Panc1 (cell line): ENCODE measurements around the gene NTMT1. TPM values are rescaled to one million over a fixed set of nuclear protein-coding genes. Genes with fewer than 3 reads are reported as not detected.

Experiments
- ATAC-seq: fragments of 200-7000 bp; cut with Tn5 transposase; 2 replicates; pipeline ENCODE4 v1.9.1; 2020; ENCODE audit warnings: mild to moderate bottlenecking, moderate library complexity
- BruUV-seq: library from RNA; stranded (reverse); fragments of 400-500 nt; replicated peaks from 2 replicates; lab custom pipeline; 2021; lab: Mats Ljungman, UMichigan
- CTCF ChIA-PET: fragments of 300-600 bp; sonication (Branson Sonifier 250); formaldehyde crosslinking; loops from one replicate; lab custom pipeline; 2022; ENCODE audit warnings: antibody characterized with exemption; lab: Charles Lee
- POLR2A ChIA-PET: fragments of 300-600 bp; sonication (Branson Sonifier 250); formaldehyde crosslinking; loops from one replicate; lab custom pipeline; 2022; ENCODE audit warnings: antibody characterized with exemption; lab: Charles Lee
- DNase-seq: peaks from one replicate; pipeline ENCODE4 v3.0.0-alpha.2; 2010; ENCODE audit warnings: low read depth, low spot score
- H3K27ac ChIP-seq: 2 replicates; pipeline ENCODE4 v1.5.1; 2011; ENCODE audit warnings: mild to moderate bottlenecking, low read length, inconsistent platforms
- H3K27me3 ChIP-seq: fragments of 200-500 bp; sonication (Bioruptor generic); 2 replicates; pipeline ENCODE4 v1.6.0; 2014; ENCODE audit warnings: low read length, inconsistent platforms; ENCODE audit not compliant: control insufficient read depth, insufficient read depth
- H3K36me3 ChIP-seq: fragments of 200-500 bp; sonication (Bioruptor generic); 2 replicates; pipeline ENCODE4 v1.5.1; 2014; ENCODE audit warnings: inconsistent platforms, mild to moderate bottlenecking, low read length, moderate library complexity; ENCODE audit not compliant: control insufficient read depth, insufficient read depth
- H3K4me1 ChIP-seq: 2 replicates; pipeline ENCODE4 v1.5.1; 2011; ENCODE audit warnings: inconsistent platforms, mild to moderate bottlenecking, low read length, moderate library complexity; ENCODE audit not compliant: control insufficient read depth, insufficient read depth
- H3K4me3 ChIP-seq, 2 experiments: 2 replicates each; pipeline ENCODE4 v1.5.1; 2011 to 2012; ENCODE audit warnings: low read depth in 2 of 2, low read length in 2 of 2, mild to moderate bottlenecking in 2 of 2, inconsistent platforms in 1 of 2, moderate library complexity in 1 of 2
- H3K9me3 ChIP-seq: fragments of 200-500 bp; sonication (Bioruptor generic); 2 replicates; pipeline ENCODE4 v1.5.1; 2014; ENCODE audit warnings: low read depth, mild to moderate bottlenecking, inconsistent platforms, low read length, moderate library complexity; ENCODE audit not compliant: control insufficient read depth, insufficient read depth
- POLR2AphosphoS5 ChIP-seq: IDR thresholded peaks from 2 replicates; pipeline ENCODE4 v1.6.1; 2012; ENCODE audit warnings: mild to moderate bottlenecking, low read depth, low read length, moderate library complexity
- REST ChIP-seq, 2 experiments: IDR thresholded peaks; 2 replicates each; pipeline ENCODE4 v1.6.1; 2011 to 2012; ENCODE audit warnings: low read depth in 2 of 2, control low read depth in 1 of 2, low read length in 1 of 2, mild to moderate bottlenecking in 1 of 2, moderate library complexity in 1 of 2; ENCODE audit not compliant: insufficient read depth in 1 of 2
- SIN3A ChIP-seq: IDR thresholded peaks from 2 replicates; pipeline ENCODE4 v1.6.1; 2012; ENCODE audit warnings: low read depth, mild to moderate bottlenecking, low read length, moderate library complexity, borderline replicate concordance; ENCODE audit not compliant: insufficient read depth
- TCF7L2 ChIP-seq: IDR thresholded peaks from 2 replicates; pipeline ENCODE4 v1.6.1; 2011; ENCODE audit warnings: mild to moderate bottlenecking, low read depth, low read length, inconsistent platforms
- in situ Hi-C: cut with HindIII; loops from 2 replicates; pipeline ENCODE4 v1.10.0; 2016; ENCODE audit warnings: low sequenced_read_pairs, low pct_unique_long_range_greater_than_20kb
- intact Hi-C: fragments of 100-400 bp; cut with micrococcal nuclease; formaldehyde crosslinking; loops from one replicate; pipeline ENCODE4 v1.10.0; 2022; ENCODE audit not compliant: unreplicated experiment
- total RNA-seq: library from RNA; stranded (reverse); gene quantifications from one replicate; pipeline ENCODE4 v1.2.1, GENCODE V29; 2021; ENCODE audit not compliant: unreplicated experiment
- TF ChIP-seq, protein P1 (sequence below): fragments of 450-650 bp; IDR thresholded peaks from 2 replicates; pipeline ENCODE4 v1.5.1; 2017; ENCODE audit warnings: mild to moderate bottlenecking

The NTMT1 gene
- total RNA-seq, 1 experiment from 2014 or later: 47.5 TPM

- H3K36me3 ChIP-seq: peaks cover 4% of the 10 kb centered on the region; the same call in 1 of the 2 replicates
- DNase-seq: no peak
- in situ Hi-C loops (no loop called here), intact Hi-C loops (no loop called here)
- CTCF ChIA-PET: interaction anchor here (0.5 to 1.7 kb wide), 11 partner anchors 15 to 492 kb away, joined by 3 to 13 read pairs (median 3); no protein-coding TSS in a partner anchor
- no peaks in the 10 kb centered on the region for H3K9me3 ChIP-seq
- no peaks in the 10 kb centered on the region for H3K27me3 ChIP-seq
- H3K4me1 ChIP-seq: peaks cover 20% of the 10 kb centered on the region
- TF ChIP-seq, protein P1, sequence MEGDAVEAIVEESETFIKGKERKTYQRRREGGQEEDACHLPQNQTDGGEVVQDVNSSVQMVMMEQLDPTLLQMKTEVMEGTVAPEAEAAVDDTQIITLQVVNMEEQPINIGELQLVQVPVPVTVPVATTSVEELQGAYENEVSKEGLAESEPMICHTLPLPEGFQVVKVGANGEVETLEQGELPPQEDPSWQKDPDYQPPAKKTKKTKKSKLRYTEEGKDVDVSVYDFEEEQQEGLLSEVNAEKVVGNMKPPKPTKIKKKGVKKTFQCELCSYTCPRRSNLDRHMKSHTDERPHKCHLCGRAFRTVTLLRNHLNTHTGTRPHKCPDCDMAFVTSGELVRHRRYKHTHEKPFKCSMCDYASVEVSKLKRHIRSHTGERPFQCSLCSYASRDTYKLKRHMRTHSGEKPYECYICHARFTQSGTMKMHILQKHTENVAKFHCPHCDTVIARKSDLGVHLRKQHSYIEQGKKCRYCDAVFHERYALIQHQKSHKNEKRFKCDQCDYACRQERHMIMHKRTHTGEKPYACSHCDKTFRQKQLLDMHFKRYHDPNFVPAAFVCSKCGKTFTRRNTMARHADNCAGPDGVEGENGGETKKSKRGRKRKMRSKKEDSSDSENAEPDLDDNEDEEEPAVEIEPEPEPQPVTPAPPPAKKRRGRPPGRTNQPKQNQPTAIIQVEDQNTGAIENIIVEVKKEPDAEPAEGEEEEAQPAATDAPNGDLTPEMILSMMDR: peak; percentile 88
- TF ChIP-seq REST (IDR thresholded peaks at IDR 0.05; ENCODE audit: insufficient read depth in 1 of 2, low read depth in 2 of 2, low read length in 1 of 2): no peak
- no peak for TF ChIP-seq TCF7L2
- TF ChIP-seq SIN3A: no peak
- no peak for TF ChIP-seq POLR2AphosphoS5
- ATAC-seq: peak; percentile 47
- BruUV-seq: no TSS peak
- H3K27ac ChIP-seq: no peak overlapping the region
- POLR2A ChIA-PET: no interaction called here
- no peak overlapping the region for H3K4me3 ChIP-seq
Observed at GRCh38 chr9:129624168-129624759, 1.7 kb upstream of the NTMT1 start.

GRCh38 chr9:129624947-129625346 lies 1.0 kb upstream of the NTMT1 start:
- intact Hi-C loops: no loop called here
- peaks cover 25% of the 10 kb centered on the region for H3K4me1 ChIP-seq
- H3K27ac ChIP-seq: no peak overlapping the region
- peaks cover 4% of the 10 kb centered on the region; the same call in 1 of the 2 replicates for H3K36me3 ChIP-seq
- no peaks in the 10 kb centered on the region for H3K27me3 ChIP-seq
- in situ Hi-C loops: no loop called here
- TF ChIP-seq POLR2AphosphoS5: no peak
- no peak for TF ChIP-seq SIN3A
- TF ChIP-seq TCF7L2: no peak
- TF ChIP-seq, protein P1: no peak
- no peak for TF ChIP-seq REST (IDR thresholded peaks at IDR 0.05; ENCODE audit: insufficient read depth in 1 of 2, low read depth in 2 of 2, low read length in 1 of 2)
- POLR2A ChIA-PET: no interaction called here
- DNase-seq (no peak), ATAC-seq (no peak)
- BruUV-seq: no TSS peak
- no peak overlapping the region for H3K4me3 ChIP-seq
- no peaks in the 10 kb centered on the region for H3K9me3 ChIP-seq
- CTCF ChIA-PET: interaction anchor here (0.6 to 1.7 kb wide), 2 partner anchors 461 to 482 kb away, joined by 3 to 5 read pairs; no protein-coding TSS in a partner anchor
